Measurements from ENCODE around the gene BLOC1S4. TPM values are rescaled to one million over a fixed set of nuclear protein-coding genes. Genes with fewer than 3 reads are reported as not detected.

BLOC1S4 gene
- total RNA-seq, 1 experiment from 2014 or later: 15.7 TPM

- H3K9me3 ChIP-seq (ENCODE audit: control insufficient read depth in 1 of 2, insufficient read depth in 1 of 2, low read depth in 1 of 2, low read length in 2 of 2): no peaks in the 10 kb centered on the region
- no peaks in the 10 kb centered on the region for H3K36me3 ChIP-seq (ENCODE audit: control insufficient read depth in 1 of 2, insufficient read depth in 2 of 2, low read length in 2 of 2)
- H3K9ac ChIP-seq (ENCODE audit: low read length): no peak overlapping the region
- no peak overlapping the region for H3K4me3 ChIP-seq (replicated peaks in 1 of 2; ENCODE audit: low read depth in 1 of 2, low read length in 2 of 2)
- intact Hi-C loops (cut with micrococcal nuclease): loop anchor here (10.0 kb wide), 1 partner anchor 351 kb away; no protein-coding TSS in a partner anchor
- no peak for ATAC-seq
- DNase-seq (ENCODE audit: low read depth, low spot score): no peak
- BruUV-seq (replicated peaks): no TSS peak
- peaks cover 34 to 41% of the 10 kb centered on the region in 2 experiments for H3K4me1 ChIP-seq (ENCODE audit: control insufficient read depth in 1 of 2, insufficient read depth in 2 of 2, low read length in 2 of 2)
- H3K27me3 ChIP-seq (ENCODE audit: insufficient read depth, low read length): no peaks in the 10 kb centered on the region
- ChIA-PET RAD21 (ENCODE audit: low non-redundant PET in 1 of 2, low total read pairs in 2 of 2, uncharacterized antibody in 2 of 2, unreplicated experiment in 2 of 2) (no interaction called here), CTCF (interaction anchor here (1.9 kb wide), 1 partner anchor 11 kb away, joined by 5 read pairs; no protein-coding TSS in a partner anchor), POLR2A (interaction anchor here (1.7 kb wide), 1 partner anchor 13 kb away, joined by 16 read pairs; a partner anchor contains a TSS)
- no peaks in the 10 kb centered on the region for H3K79me2 ChIP-seq (ENCODE audit: insufficient read depth, low read length)
- no peak overlapping the region for H3K27ac ChIP-seq (ENCODE audit: low read depth, low read length)
- no peak overlapping the region for H3K4me2 ChIP-seq (ENCODE audit: low read length)
- H3K9me2 ChIP-seq (ENCODE audit: insufficient read depth): no peaks in the 10 kb centered on the region
- no peak overlapping the region for H2AFZ ChIP-seq (ENCODE audit: low read depth, low read length, poor library complexity, severe bottlenecking)
- no peaks in the 10 kb centered on the region for H4K20me1 ChIP-seq (ENCODE audit: insufficient read depth)
- TF ChIP-seq CBX3 (IDR thresholded peaks at IDR 0.05; ENCODE audit: low read depth) (no peak), CTCF (IDR thresholded peaks at IDR 0.05 in 2 of 3, conservative IDR thresholded peaks at IDR 0.05 in 1 of 3; ENCODE audit: borderline replicate concordance in 1 of 3, insufficient read depth in 1 of 3, low read depth in 2 of 3, low read length in 2 of 3) (peak in 2 of 3 experiments; percentile 20; a peak in 3 of 6 replicates)
These were observed 29.7 kb upstream of the BLOC1S4 start for GRCh38 chr4:6686104-6686787.
